ENCODE measurements around the gene LETMD1. TPM values are rescaled to one million over a fixed set of nuclear protein-coding genes. Genes with fewer than 3 reads are reported as not detected.

The LETMD1 gene
- total and polyA plus RNA-seq, 2 of the 13 experiments (the other 11 are each of a cell fraction or from before 2014, with no cell fraction given), result 43.3 to 87.7 TPM

GRCh38 chr12:51025836-51026638 is 22.1 kb upstream of the LETMD1 start, which contains the start of gene SLC11A2 (continued):
- TF ChIP-seq FOXP4 (CRISPR knock-in tag; IDR thresholded peaks at IDR 0.05) (peak; percentile 53), ZFP82 (CRISPR knock-in tag; IDR thresholded peaks at IDR 0.05; ENCODE audit: borderline replicate concordance) (peak; percentile 34; the same call in 1 of the 2 replicates), HNF1B (CRISPR knock-in tag; IDR thresholded peaks at IDR 0.05) (peak; percentile 92), GPN1 (CRISPR knock-in tag; IDR thresholded peaks at IDR 0.05; ENCODE audit: borderline replicate concordance) (0 out of 2 replicates have a peak, but pooled peaks have one; percentile 10), E2F5 (CRISPR knock-in tag; conservative IDR thresholded peaks at IDR 0.05) (no peak), HOXA9 (CRISPR knock-in tag; IDR thresholded peaks at IDR 0.05; ENCODE audit: borderline replicate concordance) (peak; percentile 36; the same call in 1 of the 2 replicates), ZNF598 (CRISPR knock-in tag; IDR thresholded peaks at IDR 0.05; ENCODE audit: borderline replicate concordance) (peak; percentile 47; the same call in 1 of the 2 replicates), RARA (CRISPR knock-in tag; IDR thresholded peaks at IDR 0.05) (peak; percentile 68), CBFB (CRISPR knock-in tag; IDR thresholded peaks at IDR 0.05) (peak; percentile 48; the same call in 1 of the 2 replicates), NR3C1 (CRISPR knock-in tag; IDR thresholded peaks at IDR 0.05) (no peak), HNRNPUL1 (IDR thresholded peaks at IDR 0.05; ENCODE audit: low read depth, low read length) (peak; percentile 67; the same call in 1 of the 2 replicates), ADNP (CRISPR knock-in tag; IDR thresholded peaks at IDR 0.05) (no peak), ZNF512B (CRISPR knock-in tag; IDR thresholded peaks at IDR 0.05; ENCODE audit: borderline replicate concordance) (no peak; the same call in 1 of the 2 replicates), ZGPAT (CRISPR knock-in tag; IDR thresholded peaks at IDR 0.05) (peak; percentile 86), FIP1L1 (IDR thresholded peaks at IDR 0.05; ENCODE audit: borderline replicate concordance, insufficient read depth, low read depth, low read length) (peak; percentile 7; the same call in 1 of the 2 replicates)
